Gastrocnemius medialis (tissue), 4 donors: ENCODE measurements around the gene PNCK. TPM values are rescaled to one million over a fixed set of nuclear protein-coding genes. Genes with fewer than 3 reads are reported as not detected.

Experiments
- ATAC-seq, 2 donors: fragments of 150-250 bp; one replicate each; pipeline ENCODE4 v1.9.1; 2016
- DNase-seq, 2 donors: peaks; one replicate each; pipeline ENCODE4 v3.0.0-alpha.2; 2019
- H3K27ac ChIP-seq, 4 donors: fragments of 200-600 bp; sonication (generic); 1 replicate in 1 of 4; 2 replicates in 3 of 4; pipeline ENCODE4 v1.5.1; 2016 to 2018; ENCODE audit warnings: mild to moderate bottlenecking in 2 of 4, moderate library complexity in 1 of 4
- H3K27me3 ChIP-seq, 3 donors: fragments of 200-600 bp; sonication (generic) in 2 of 3; 1 replicate in 1 of 3; 2 replicates in 2 of 3; pipeline versions ENCODE4 v1.5.1 to v1.6.0; 2016 to 2019; ENCODE audit warnings: mild to moderate bottlenecking in 1 of 3, moderate library complexity in 1 of 3
- H3K36me3 ChIP-seq, 2 donors: fragments of 200-600 bp; sonication (generic) in 1 of 2; one replicate each; pipeline ENCODE4 v1.5.1; 2017 to 2018
- H3K4me1 ChIP-seq, 2 donors: fragments of 200-600 bp; sonication (generic) in 1 of 2; one replicate each; pipeline ENCODE4 v1.5.1; 2016 to 2017; ENCODE audit warnings: mild to moderate bottlenecking in 2 of 2
- H3K4me3 ChIP-seq, 4 donors: fragments of 200-600 bp; sonication (generic) in 3 of 4; 1 replicate in 1 of 4; 2 replicates in 3 of 4; pipeline ENCODE4 v1.5.1; 2016 to 2019; ENCODE audit warnings: mild to moderate bottlenecking in 2 of 4
- H3K9me3 ChIP-seq, 3 donors: fragments of 200-600 bp; sonication (generic) in 2 of 3; 1 replicate in 1 of 3; 2 replicates in 2 of 3; pipeline ENCODE4 v1.5.1; 2016 to 2019
- CTCF ChIP-seq, 5 experiments: fragments of 450-650 bp in 3 of 5; fragments of 200-600 bp in 2 of 5; sonication (generic) in 2 of 5; IDR thresholded peaks in 4 of 5; conservative IDR thresholded peaks in 1 of 5; 1 replicate in 4 of 5; 2 replicates in 1 of 5; pipeline ENCODE4 v1.5.1; 2016 to 2019; ENCODE audit warnings: antibody characterized with exemption in 5 of 5, mild to moderate bottlenecking in 3 of 5, moderate library complexity in 3 of 5
- POLR2A ChIP-seq, 2 donors: fragments of 450-650 bp; IDR thresholded peaks; one replicate each; pipeline ENCODE4 v1.6.1; 2017; ENCODE audit warnings: antibody characterized with exemption in 2 of 2, mild to moderate bottlenecking in 2 of 2, moderate library complexity in 2 of 2
- in situ Hi-C, 4 donors: fragments of 200-750 bp; cut with MboI; loops; one replicate each; pipeline versions ENCODE4 v1.15.0 to v1.8.0; 2017; ENCODE audit warnings: low sequenced_read_pairs in 4 of 4
- intact Hi-C: fragments of 100-400 bp; cut with DNase I; formaldehyde crosslinking; loops from one replicate; pipeline ENCODE4 v1.15.1; 2023; ENCODE audit warnings: low total_unique reads
- total RNA-seq, 4 donors: library from RNA; depleted of rRNA; stranded (reverse); fragments of >200 nt; gene quantifications; one replicate each; pipeline versions ENCODE4 v1.1.0 to v1.2.3, GENCODE V29; 2016

PNCK gene
- total RNA-seq, 4 donors from 2014 or later = 0.98 to 1.6 TPM; not detected in 2

- ATAC-seq = no peak
- Histone ChIP-seq H3K4me3 (no peak overlapping the region), H3K27me3 (peaks cover 12 to 28% (median 23%) of the 10 kb centered on the region in 3 donors), H3K9me3 (no peaks in the 10 kb centered on the region), H3K36me3 (no peaks in the 10 kb centered on the region), H3K4me1 (peaks cover 0 to 8% of the 10 kb centered on the region in 2 donors), H3K27ac (no peak overlapping the region)
- no peak for DNase-seq
- in situ Hi-C loops = no loop called here
- intact Hi-C loops = no loop called here
- TF ChIP-seq POLR2A (IDR thresholded peaks at IDR 0.05) (no peak), CTCF (IDR thresholded peaks at IDR 0.05 in 4 of 5, conservative IDR thresholded peaks at IDR 0.05 in 1 of 5) (no peak)
Observed at GRCh38 chrX:153639177-153640044, 34.2 kb downstream of the PNCK start.

- ATAC-seq (no peak), DNase-seq (no peak)
- Histone ChIP-seq H3K27ac (no peak overlapping the region), H3K27me3 (peaks cover 12 to 25% (median 21%) of the 10 kb centered on the region in 3 donors), H3K9me3 (no peaks in the 10 kb centered on the region), H3K4me3 (no peak overlapping the region), H3K36me3 (no peaks in the 10 kb centered on the region), H3K4me1 (peaks cover 0 to 8% of the 10 kb centered on the region in 2 donors)
- in situ Hi-C loops = no loop called here
- intact Hi-C loops = no loop called here
- no peak for TF ChIP-seq POLR2A (IDR thresholded peaks at IDR 0.05)
- TF ChIP-seq CTCF (IDR thresholded peaks at IDR 0.05 in 4 of 5, conservative IDR thresholded peaks at IDR 0.05 in 1 of 5) = no peak
Observed at GRCh38 chrX:153638436-153639176, 35.0 kb downstream of the PNCK start.

- intact Hi-C loops (no loop called here), in situ Hi-C loops (no loop called here)
- Histone ChIP-seq H3K9me3 (no peaks in the 10 kb centered on the region), H3K27ac (no peak overlapping the region), H3K4me1 (peaks cover 0 to 8% of the 10 kb centered on the region in 2 donors), H3K27me3 (peaks cover 6 to 19% (median 15%) of the 10 kb centered on the region in 3 donors), H3K4me3 (no peak overlapping the region), H3K36me3 (no peaks in the 10 kb centered on the region)
- ATAC-seq (no peak), DNase-seq (no peak)
- TF ChIP-seq CTCF (IDR thresholded peaks at IDR 0.05 in 4 of 5, conservative IDR thresholded peaks at IDR 0.05 in 1 of 5) (no peak), POLR2A (IDR thresholded peaks at IDR 0.05) (no peak)
Observed at GRCh38 chrX:153638041-153638371, 35.6 kb downstream of the PNCK start.

GRCh38 chrX:153637121-153638040 is 36.2 kb downstream of the PNCK start:
- no peak overlapping the region for H3K4me3 ChIP-seq
- intact Hi-C loops = no loop called here
- in situ Hi-C loops = no loop called here
- TF ChIP-seq CTCF (IDR thresholded peaks at IDR 0.05 in 4 of 5, conservative IDR thresholded peaks at IDR 0.05 in 1 of 5) = no peak
- TF ChIP-seq POLR2A (IDR thresholded peaks at IDR 0.05) = no peak
- ATAC-seq (no peak), DNase-seq (no peak)
- peaks cover 0 to 6% of the 10 kb centered on the region in 2 donors for H3K4me1 ChIP-seq
- H3K9me3 ChIP-seq = no peaks in the 10 kb centered on the region
- no peak overlapping the region for H3K27ac ChIP-seq
- H3K36me3 ChIP-seq = no peaks in the 10 kb centered on the region
- H3K27me3 ChIP-seq = peaks cover 3 to 12% (median 8%) of the 10 kb centered on the region in 3 donors
